Measurements from ENCODE around the gene MRPL50. TPM values are rescaled to one million over a fixed set of nuclear protein-coding genes. Genes with fewer than 3 reads are reported as not detected.

The MRPL50 gene
- total RNA-seq, 4 donors from 2014 or later, result 3.4 to 16.1 (median 9.5) TPM

GRCh38 chr9:101427957-101428655 is 29.7 kb upstream of the MRPL50 start:
- Histone ChIP-seq H3K27ac (no peak overlapping the region), H3K9me3 (no peaks in the 10 kb centered on the region), H3K36me3 (no peaks in the 10 kb centered on the region), H3K27me3 (no peaks in the 10 kb centered on the region), H3K4me1 (no peaks in the 10 kb centered on the region), H3K4me3 (no peak overlapping the region)
- intact Hi-C loops (cut with DNase I; ENCODE audit: low total_unique reads) (no loop called here), in situ Hi-C loops (cut with MboI; ENCODE audit: low pct_ligation_motif_present in 1 of 4, low pct_unique_long_range_greater_than_20kb in 1 of 4, low sequenced_read_pairs in 3 of 4) (no loop called here)
- WGBS, 2 donors (ENCODE audit: low coverage in 1 of 2), result 72 to 79% methylated on average over 3 of the region's 3 CpGs
- no peak for TF ChIP-seq CTCF (IDR thresholded peaks at IDR 0.05)
- TF ChIP-seq EP300 (IDR thresholded peaks at IDR 0.05; ENCODE audit: low read depth), result no peak
- no peak for TF ChIP-seq POLR2A (IDR thresholded peaks at IDR 0.05)
- no peak for TF ChIP-seq POLR2AphosphoS5 (IDR thresholded peaks at IDR 0.05)
- DNase-seq, result no peak

- DNase-seq, result no peak
- intact Hi-C loops (cut with DNase I; ENCODE audit: low total_unique reads) (no loop called here), in situ Hi-C loops (cut with MboI; ENCODE audit: low pct_ligation_motif_present in 1 of 4, low pct_unique_long_range_greater_than_20kb in 1 of 4, low sequenced_read_pairs in 3 of 4) (no loop called here)
- Histone ChIP-seq H3K4me1 (no peaks in the 10 kb centered on the region), H3K27ac (no peak overlapping the region), H3K4me3 (no peak overlapping the region), H3K27me3 (no peaks in the 10 kb centered on the region), H3K36me3 (no peaks in the 10 kb centered on the region), H3K9me3 (no peaks in the 10 kb centered on the region)
- TF ChIP-seq POLR2A (IDR thresholded peaks at IDR 0.05), result no peak
- TF ChIP-seq CTCF (IDR thresholded peaks at IDR 0.05), result no peak
- TF ChIP-seq POLR2AphosphoS5 (IDR thresholded peaks at IDR 0.05), result no peak
- no peak for TF ChIP-seq EP300 (IDR thresholded peaks at IDR 0.05; ENCODE audit: low read depth)
- 94% methylated on average over 6 to 8 of the region's 8 CpGs for WGBS, 2 donors (ENCODE audit: low coverage in 1 of 2)
Measured at GRCh38 chr9:101427358-101427757, 28.9 kb upstream of the MRPL50 start.

- H3K9me3 ChIP-seq, result peaks cover 0 to 6% of the 10 kb centered on the region in 2 donors
- TF ChIP-seq POLR2AphosphoS5 (IDR thresholded peaks at IDR 0.05) (no peak), CTCF (IDR thresholded peaks at IDR 0.05) (no peak), EP300 (IDR thresholded peaks at IDR 0.05; ENCODE audit: low read depth) (no peak), POLR2A (IDR thresholded peaks at IDR 0.05) (no peak)
- no peak overlapping the region for H3K4me3 ChIP-seq
- H3K27ac ChIP-seq, result no peak overlapping the region
- no peaks in the 10 kb centered on the region for H3K27me3 ChIP-seq
- H3K4me1 ChIP-seq, result no peaks in the 10 kb centered on the region
- DNase-seq, result no peak
- WGBS, 2 donors (ENCODE audit: low coverage in 1 of 2), result 67% methylated on average over 1 to 5 of the region's 5 CpGs
- no peaks in the 10 kb centered on the region for H3K36me3 ChIP-seq
- in situ Hi-C loops (cut with MboI; ENCODE audit: low pct_ligation_motif_present in 1 of 4, low pct_unique_long_range_greater_than_20kb in 1 of 4, low sequenced_read_pairs in 3 of 4), result no loop called here
- intact Hi-C loops (cut with DNase I; ENCODE audit: low total_unique reads), result no loop called here
Measured at GRCh38 chr9:101421653-101422065, 23.2 kb upstream of the MRPL50 start.

GRCh38 chr9:101419863-101420262 is 21.4 kb upstream of the MRPL50 start:
- Histone ChIP-seq H3K9me3 (peaks cover 0 to 14% of the 10 kb centered on the region in 2 donors), H3K4me3 (no peak overlapping the region), H3K36me3 (no peaks in the 10 kb centered on the region), H3K27ac (no peak overlapping the region), H3K4me1 (no peaks in the 10 kb centered on the region), H3K27me3 (no peaks in the 10 kb centered on the region)
- DNase-seq, result no peak
- in situ Hi-C loops (cut with MboI; ENCODE audit: low pct_ligation_motif_present in 1 of 4, low pct_unique_long_range_greater_than_20kb in 1 of 4, low sequenced_read_pairs in 3 of 4) (no loop called here), intact Hi-C loops (cut with DNase I; ENCODE audit: low total_unique reads) (no loop called here)
- WGBS, 2 donors (ENCODE audit: low coverage in 1 of 2), result 79% methylated on average over 2 of the region's 2 CpGs; no CpG with 5 or more reads in 1 of the 2 donors
- TF ChIP-seq POLR2A (IDR thresholded peaks at IDR 0.05), result no peak
- no peak for TF ChIP-seq CTCF (IDR thresholded peaks at IDR 0.05)
- TF ChIP-seq POLR2AphosphoS5 (IDR thresholded peaks at IDR 0.05), result no peak

Data from transverse colon (tissue), 4 donors.